Adipocyte (in vitro differentiated cells): Measurements from ENCODE around the gene NPAS4.
"Not testable (repeated sequence)": the region's sequence is repeated elsewhere in the genome, so short reads cannot be mapped to it uniquely, and the experiment has no call there.

Experiments used
- DNase-seq: peaks from one replicate; pipeline ENCODE4 v3.0.0-alpha.2; 2015; ENCODE audit warnings: low read depth
- H3K27me3 ChIP-seq: replicated peaks from 2 replicates; pipeline ENCODE4 v1.7.0; 2013; ENCODE audit warnings: mild to moderate bottlenecking, low read length, moderate library complexity; ENCODE audit not compliant: control insufficient read depth, insufficient read depth
- H3K36me3 ChIP-seq: 2 replicates; pipeline ENCODE4 v1.7.0; 2013; ENCODE audit warnings: low read length, mild to moderate bottlenecking, moderate library complexity; ENCODE audit not compliant: control insufficient read depth, insufficient read depth, severe bottlenecking
- H3K4me1 ChIP-seq: 2 replicates; pipeline ENCODE4 v1.7.0; 2013; ENCODE audit warnings: mild to moderate bottlenecking, low read length, moderate library complexity; ENCODE audit not compliant: control insufficient read depth, insufficient read depth
- H3K4me3 ChIP-seq: 2 replicates; pipeline ENCODE4 v1.7.0; 2013; ENCODE audit warnings: mild to moderate bottlenecking, low read length, moderate library complexity
- H3K9ac ChIP-seq: 2 replicates; pipeline ENCODE4 v1.7.0; 2013; ENCODE audit warnings: mild to moderate bottlenecking, low read length, moderate library complexity
- H3K9me3 ChIP-seq: 2 replicates; pipeline ENCODE4 v1.7.0; 2013; ENCODE audit warnings: mild to moderate bottlenecking, low read length, moderate library complexity; ENCODE audit not compliant: control insufficient read depth

The NPAS4 gene

GRCh38 chr11:66418986-66419308, 1.9 kb upstream of the NPAS4 start:
- peaks cover 39% of the 10 kb centered on the region for H3K4me1 ChIP-seq
- no peaks in the 10 kb centered on the region for H3K9me3 ChIP-seq
- H3K4me3 ChIP-seq, result no peak overlapping the region
- H3K9ac ChIP-seq, result no peak overlapping the region
- peaks cover 10% of the 10 kb centered on the region for H3K27me3 ChIP-seq
- no peaks in the 10 kb centered on the region for H3K36me3 ChIP-seq
- no peak for DNase-seq

GRCh38 chr11:66419825-66420224, 1.0 kb upstream of the NPAS4 start:
- H3K36me3 ChIP-seq, result no peaks in the 10 kb centered on the region
- no peak overlapping the region for H3K9ac ChIP-seq
- no peak overlapping the region for H3K4me3 ChIP-seq
- H3K4me1 ChIP-seq, result peaks cover 32% of the 10 kb centered on the region
- H3K27me3 ChIP-seq, result peaks cover 10% of the 10 kb centered on the region
- DNase-seq, result no peak
- H3K9me3 ChIP-seq, result no peaks in the 10 kb centered on the region

GRCh38 chr11:66421492-66422205, 814 bp downstream of the NPAS4 start:
- Histone ChIP-seq H3K4me3 (no peak overlapping the region), H3K9ac (no peak overlapping the region), H3K27me3 (peaks cover 10% of the 10 kb centered on the region), H3K36me3 (no peaks in the 10 kb centered on the region), H3K4me1 (peaks cover 30% of the 10 kb centered on the region), H3K9me3 (no peaks in the 10 kb centered on the region)
- peak; percentile 96 for DNase-seq

GRCh38 chr11:66426314-66426713, 5.5 kb downstream of the NPAS4 start:
- H3K4me3 ChIP-seq, result no peak overlapping the region
- no peaks in the 10 kb centered on the region for H3K27me3 ChIP-seq
- H3K4me1 ChIP-seq, result peaks cover 1% of the 10 kb centered on the region
- no peaks in the 10 kb centered on the region for H3K9me3 ChIP-seq
- DNase-seq, result no peak
- no peak overlapping the region for H3K9ac ChIP-seq
- no peaks in the 10 kb centered on the region for H3K36me3 ChIP-seq

- Histone ChIP-seq H3K4me3 (no peak overlapping the region), H3K9me3 (no peaks in the 10 kb centered on the region), H3K4me1 (no peaks in the 10 kb centered on the region), H3K36me3 (no peaks in the 10 kb centered on the region), H3K9ac (no peak overlapping the region), H3K27me3 (no peaks in the 10 kb centered on the region)
- no peak for DNase-seq
These were observed 8.1 kb downstream of the NPAS4 start for GRCh38 chr11:66428933-66429332.

- peak; percentile 93 for DNase-seq
- Histone ChIP-seq H3K9ac (no peak overlapping the region), H3K4me1 (no peaks in the 10 kb centered on the region), H3K9me3 (no peaks in the 10 kb centered on the region), H3K27me3 (no peaks in the 10 kb centered on the region), H3K36me3 (peaks cover 3% of the 10 kb centered on the region), H3K4me3 (no peak overlapping the region)
These were observed 9.3 kb downstream of the NPAS4 start for GRCh38 chr11:66429983-66430602.

- not testable (repeated sequence) for H3K9me3 ChIP-seq, H3K9ac ChIP-seq, H3K27me3 ChIP-seq, H3K4me3 ChIP-seq, DNase-seq, H3K4me1 ChIP-seq
- peaks cover 15% of the 10 kb centered on the region for H3K36me3 ChIP-seq
These were observed 10.5 kb downstream of the NPAS4 start for GRCh38 chr11:66431287-66431686.

- not testable (repeated sequence) for H3K9me3 ChIP-seq, H3K4me3 ChIP-seq, H3K27me3 ChIP-seq, DNase-seq, H3K4me1 ChIP-seq, H3K9ac ChIP-seq
- peaks cover 16% of the 10 kb centered on the region for H3K36me3 ChIP-seq
These were observed 11.1 kb downstream of the NPAS4 start for GRCh38 chr11:66431871-66432329.

GRCh38 chr11:66432597-66432996, 11.8 kb downstream of the NPAS4 start:
- H3K9ac ChIP-seq, result no peak overlapping the region
- H3K9me3 ChIP-seq, result no peaks in the 10 kb centered on the region
- H3K4me1 ChIP-seq, result no peaks in the 10 kb centered on the region
- peaks cover 18% of the 10 kb centered on the region for H3K36me3 ChIP-seq
- no peak overlapping the region for H3K4me3 ChIP-seq
- H3K27me3 ChIP-seq, result no peaks in the 10 kb centered on the region
- DNase-seq, result no peak

GRCh38 chr11:66437979-66438503, 17.2 kb downstream of the NPAS4 start:
- DNase-seq, result no peak
- Histone ChIP-seq H3K9me3 (no peaks in the 10 kb centered on the region), H3K9ac (peak overlapping the region; percentile 90), H3K4me1 (peaks cover 5% of the 10 kb centered on the region), H3K4me3 (peak overlapping the region; percentile 86), H3K36me3 (peaks cover 18% of the 10 kb centered on the region), H3K27me3 (no peaks in the 10 kb centered on the region)

GRCh38 chr11:66438504-66439466, 17.9 kb downstream of the NPAS4 start, which contains the start of gene MRPL11:
Gene MRPL11 (minus strand): TSS chr11:66438848. CDS start chr11:66438754, 94 bp downstream.
- Histone ChIP-seq H3K9ac (peak within 1 kb of the TSS; percentile 90), H3K4me1 (peaks cover 11% of the 10 kb centered on the region), H3K4me3 (peak within 1 kb of the TSS; percentile 86), H3K27me3 (no peaks in the 10 kb centered on the region), H3K9me3 (no peaks in the 10 kb centered on the region), H3K36me3 (peaks cover 18% of the 10 kb centered on the region)
- DNase-seq, result peak; percentile 97
